Sigmoid colon (tissue), 7 donors: Measurements from ENCODE around the gene RAP1A. TPM values are rescaled to one million over a fixed set of nuclear protein-coding genes. Genes with fewer than 3 reads are reported as not detected.
"Not testable (repeated sequence)": the region's sequence is repeated elsewhere in the genome, so short reads cannot be mapped to it uniquely, and the experiment has no call there.

Experiments used
- DNase-seq: peaks from one replicate; pipeline ENCODE4 v3.0.0-alpha.2; 2019
- H3K27ac ChIP-seq, 4 donors: fragments of 200-600 bp; sonication (generic); one replicate each; pipeline ENCODE4 v1.5.1; 2016 to 2019; ENCODE audit warnings: mild to moderate bottlenecking in 1 of 4
- H3K27me3 ChIP-seq, 3 donors: fragments of 200-600 bp; sonication (generic); one replicate each; pipeline ENCODE4 v1.5.1; 2019; ENCODE audit warnings: mild to moderate bottlenecking in 1 of 3
- H3K36me3 ChIP-seq, 4 donors: fragments of 200-600 bp; sonication (generic); one replicate each; pipeline ENCODE4 v1.5.1; 2016 to 2019
- H3K4me1 ChIP-seq, 4 donors: fragments of 200-600 bp; sonication (generic); one replicate each; pipeline ENCODE4 v1.5.1; 2017 to 2019
- H3K4me3 ChIP-seq, 4 donors: fragments of 200-600 bp; sonication (generic); one replicate each; pipeline ENCODE4 v1.5.1; 2017 to 2019; ENCODE audit warnings: mild to moderate bottlenecking in 2 of 4, moderate library complexity in 1 of 4
- H3K9me3 ChIP-seq, 4 donors: fragments of 200-600 bp in 3 of 4; sonication (generic) in 3 of 4; one replicate each; pipeline versions ENCODE4 v1.5.1 to v1.6.1; 2013 to 2019
- EP300 ChIP-seq, 4 donors: sonication (generic); formaldehyde crosslinking; IDR thresholded peaks; one replicate each; pipeline ENCODE4 v1.6.1; 2017; ENCODE audit warnings: antibody characterized with exemption in 4 of 4
- POLR2A ChIP-seq, 2 donors: fragments of 450-650 bp; IDR thresholded peaks; one replicate each; pipeline ENCODE4 v1.6.1; 2016; ENCODE audit warnings: antibody characterized with exemption in 2 of 2, mild to moderate bottlenecking in 2 of 2, moderate library complexity in 2 of 2
- POLR2AphosphoS5 ChIP-seq, 4 donors: sonication (generic); formaldehyde crosslinking; IDR thresholded peaks; one replicate each; pipeline ENCODE4 v1.6.1; 2017; ENCODE audit warnings: antibody characterized with exemption in 4 of 4
- WGBS, 2 donors: extraction: QIAGEN DNeasy Blood & Tissue Kit; methylation state at CpG; one replicate each; pipeline ENCODE4 v1.1.7; 2013; 5-methylcytosine and 5-hydroxymethylcytosine counted together
- intact Hi-C: fragments of 100-400 bp; cut with DNase I; formaldehyde crosslinking; loops from one replicate; pipeline ENCODE4 v1.15.1; 2023
- polyA plus RNA-seq, 3 donors: library from polyadenylated mRNA; stranded (reverse); fragments of 200-250 nt; gene quantifications; one replicate each; pipeline ENCODE4 v1.2.3, GENCODE V29; 2013
- total RNA-seq, 4 donors: library from RNA; depleted of rRNA; stranded (reverse); fragments of >200 nt; gene quantifications; one replicate each; pipeline ENCODE4 v1.1.0, GENCODE V29; 2016
- TF ChIP-seq, protein P1 (sequence below), 4 experiments: fragments of 450-650 bp in 3 of 4; fragments of 200-600 bp in 1 of 4; IDR thresholded peaks; one replicate each; pipeline ENCODE4 v1.5.1; 2016 to 2019; ENCODE audit warnings: antibody characterized with exemption in 4 of 4, mild to moderate bottlenecking in 3 of 4, moderate library complexity in 2 of 4
- donor health status: healthy with polysubstance abuse.
- donor health status: Bipolar disorder and iron deficiency.
- donor health status: healthy.

RAP1A gene
- total and polyA plus RNA-seq, 7 donors, result 87.5 to 381 (median 213) TPM

DNA sequence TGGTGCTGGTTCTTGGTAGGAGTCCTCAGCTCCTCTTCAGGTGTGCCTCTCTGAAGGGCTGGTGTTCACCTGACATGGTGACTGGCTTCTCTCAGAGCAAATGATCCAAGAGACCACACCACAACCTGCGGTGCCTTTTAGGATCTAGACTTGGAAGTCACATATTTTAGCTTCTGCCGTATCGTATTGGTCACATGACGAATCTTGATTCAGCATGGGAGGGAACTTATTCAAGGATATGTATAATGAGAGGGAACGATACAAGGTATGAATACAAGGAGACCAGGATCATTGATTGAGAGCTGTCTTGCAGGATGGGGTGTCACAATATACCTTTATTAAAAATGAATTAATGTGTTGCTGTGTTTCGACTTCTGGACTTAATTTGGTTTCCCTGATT is 58.0 kb downstream of the RAP1A start:
- no peak for DNase-seq
- Histone ChIP-seq H3K4me1 (peaks cover 0 to 41% (median 24%) of the 10 kb centered on the region in 4 donors), H3K27me3 (no peaks in the 10 kb centered on the region), H3K36me3 (peaks cover 5 to 21% (median 7%) of the 10 kb centered on the region in 4 donors), H3K4me3 (no peak overlapping the region), H3K9me3 (peaks cover 0 to 4% (median 0%) of the 10 kb centered on the region in 4 donors), H3K27ac (peak overlapping the region in 2 of 4 donors; percentile 8 to 9)
- intact Hi-C loops, result no loop called here
- TF ChIP-seq EP300 (IDR thresholded peaks at IDR 0.05) (no peak), POLR2AphosphoS5 (IDR thresholded peaks at IDR 0.05) (no peak), POLR2A (IDR thresholded peaks at IDR 0.05) (no peak)
- TF ChIP-seq, protein P1, sequence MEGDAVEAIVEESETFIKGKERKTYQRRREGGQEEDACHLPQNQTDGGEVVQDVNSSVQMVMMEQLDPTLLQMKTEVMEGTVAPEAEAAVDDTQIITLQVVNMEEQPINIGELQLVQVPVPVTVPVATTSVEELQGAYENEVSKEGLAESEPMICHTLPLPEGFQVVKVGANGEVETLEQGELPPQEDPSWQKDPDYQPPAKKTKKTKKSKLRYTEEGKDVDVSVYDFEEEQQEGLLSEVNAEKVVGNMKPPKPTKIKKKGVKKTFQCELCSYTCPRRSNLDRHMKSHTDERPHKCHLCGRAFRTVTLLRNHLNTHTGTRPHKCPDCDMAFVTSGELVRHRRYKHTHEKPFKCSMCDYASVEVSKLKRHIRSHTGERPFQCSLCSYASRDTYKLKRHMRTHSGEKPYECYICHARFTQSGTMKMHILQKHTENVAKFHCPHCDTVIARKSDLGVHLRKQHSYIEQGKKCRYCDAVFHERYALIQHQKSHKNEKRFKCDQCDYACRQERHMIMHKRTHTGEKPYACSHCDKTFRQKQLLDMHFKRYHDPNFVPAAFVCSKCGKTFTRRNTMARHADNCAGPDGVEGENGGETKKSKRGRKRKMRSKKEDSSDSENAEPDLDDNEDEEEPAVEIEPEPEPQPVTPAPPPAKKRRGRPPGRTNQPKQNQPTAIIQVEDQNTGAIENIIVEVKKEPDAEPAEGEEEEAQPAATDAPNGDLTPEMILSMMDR (IDR thresholded peaks at IDR 0.05), result no peak
- WGBS, 2 donors, result 96 to 99% methylated on average over 6 of the region's 6 CpGs

DNA sequence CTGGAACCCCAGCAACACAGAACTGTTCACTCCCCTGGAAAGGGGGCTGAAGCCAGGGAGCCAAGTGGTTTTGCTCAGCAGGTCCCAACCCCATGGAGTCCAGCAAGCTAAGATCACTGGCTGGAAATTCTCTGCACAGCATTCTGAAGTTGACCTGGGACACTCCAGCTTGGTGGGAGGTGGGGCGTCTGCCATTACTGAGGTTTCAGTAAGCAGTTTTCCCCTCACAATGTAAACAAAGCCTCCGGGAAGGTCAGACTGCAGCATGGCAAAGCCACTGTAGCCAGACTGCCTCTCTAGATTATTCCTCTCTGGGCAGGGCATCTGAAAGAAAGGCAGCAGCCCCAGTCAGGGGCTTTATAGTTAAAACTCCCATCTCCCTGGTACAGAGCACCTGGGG is 60.0 kb downstream of the RAP1A start:
- WGBS, 2 donors, result 83 to 90% methylated on average over 2 of the region's 2 CpGs
- Histone ChIP-seq H3K36me3 (peaks cover 5 to 21% (median 7%) of the 10 kb centered on the region in 4 donors), H3K9me3 (peaks cover 0 to 4% (median 0%) of the 10 kb centered on the region in 4 donors), H3K4me1 (peaks cover 0 to 21% (median 5%) of the 10 kb centered on the region in 4 donors), H3K27me3 (no peaks in the 10 kb centered on the region), H3K27ac (peak overlapping the region in 2 of 4 donors; percentile 21 to 37), H3K4me3 (no peak overlapping the region)
- no peak for DNase-seq
- TF ChIP-seq POLR2A (IDR thresholded peaks at IDR 0.05) (no peak), EP300 (IDR thresholded peaks at IDR 0.05) (no peak), POLR2AphosphoS5 (IDR thresholded peaks at IDR 0.05) (no peak)
- TF ChIP-seq, protein P1 (IDR thresholded peaks at IDR 0.05), result no peak
- intact Hi-C loops, result no loop called here

- 96 to 97% methylated on average over 9 of the region's 9 CpGs for WGBS, 2 donors
- DNase-seq, H3K9me3 ChIP-seq, H3K4me3 ChIP-seq, H3K27me3 ChIP-seq, intact Hi-C loops: not testable (repeated sequence)
- Histone ChIP-seq H3K27ac (peak overlapping the region in 2 of 4 donors; percentile 21 to 37), H3K36me3 (peaks cover 5 to 21% (median 7%) of the 10 kb centered on the region in 4 donors), H3K4me1 (peaks cover 0 to 19% (median 4%) of the 10 kb centered on the region in 4 donors)
These were observed 60.7 kb downstream of the RAP1A start for GRCh38 chr1:111680212-111680800.

- intact Hi-C loops, H3K27me3 ChIP-seq, DNase-seq, H3K36me3 ChIP-seq, H3K27ac ChIP-seq, H3K9me3 ChIP-seq, H3K4me3 ChIP-seq: not testable (repeated sequence)
- WGBS, 2 donors, result 95 to 96% methylated on average over 8 of the region's 8 CpGs
- H3K4me1 ChIP-seq, result peaks cover 0 to 13% (median 11%) of the 10 kb centered on the region in 4 donors
These were observed 65.9 kb downstream of the RAP1A start for GRCh38 chr1:111685293-111686153.

GRCh38 chr1:111690306-111690617 is 70.7 kb downstream of the RAP1A start:
- Histone ChIP-seq H3K4me3 (no peak overlapping the region), H3K4me1 (peaks cover 0 to 45% (median 31%) of the 10 kb centered on the region in 4 donors), H3K36me3 (peaks cover 0 to 35% (median 2%) of the 10 kb centered on the region in 4 donors), H3K27ac (peak overlapping the region; percentile 57 to 68 (median 64)), H3K9me3 (no peaks in the 10 kb centered on the region), H3K27me3 (no peaks in the 10 kb centered on the region)
- peak; percentile 87 for DNase-seq
- no peak for TF ChIP-seq POLR2A (IDR thresholded peaks at IDR 0.05)
- TF ChIP-seq, protein P1 (IDR thresholded peaks at IDR 0.05), result no peak
- TF ChIP-seq POLR2AphosphoS5 (IDR thresholded peaks at IDR 0.05), result peak in 2 of 4 donors; percentile 38
- no peak for TF ChIP-seq EP300 (IDR thresholded peaks at IDR 0.05)
- intact Hi-C loops, result no loop called here
